ENCODE data around the gene CDK19. TPM values are rescaled to one million over a fixed set of nuclear protein-coding genes. Genes with fewer than 3 reads are reported as not detected.

CDK19 gene
- total RNA-seq, 1 experiment from 2014 or later, result 24.3 TPM

- H3K36me3 Mint-ChIP-seq (ENCODE audit: insufficient read depth, unreplicated experiment), result no peaks in the 10 kb centered on the region
- no peak overlapping the region for H3K27ac Mint-ChIP-seq (ENCODE audit: unreplicated experiment)
- BruUV-seq (replicated peaks), result no TSS peak
- H3K4me3 Mint-ChIP-seq (ENCODE audit: low read depth, unreplicated experiment), result no peak overlapping the region
- intact Hi-C loops (cut with micrococcal nuclease; ENCODE audit: unreplicated experiment), result no loop called here
- no peaks in the 10 kb centered on the region for H3K9me3 Mint-ChIP-seq (ENCODE audit: low read depth, unreplicated experiment)
- CTCF ChIA-PET, result interaction anchor here (0.5 to 0.7 kb wide), 2 partner anchors 151 to 1102 kb away, joined by 4 to 5 read pairs; no protein-coding TSS in a partner anchor
- peaks cover 16% of the 10 kb centered on the region for H3K4me1 Mint-ChIP-seq (ENCODE audit: low read depth, unreplicated experiment)
- no peak for DNase-seq
- H3K27me3 Mint-ChIP-seq (ENCODE audit: unreplicated experiment), result no peaks in the 10 kb centered on the region
- no peak for TF ChIP-seq CTCF (IDR thresholded peaks at IDR 0.05; ENCODE audit: unreplicated experiment)
Observed at GRCh38 chr6:110562316-110562915, 252.9 kb downstream of the CDK19 start.

- BruUV-seq (replicated peaks), result no TSS peak
- Mint-ChIP-seq H3K4me1 (ENCODE audit: low read depth, unreplicated experiment) (peaks cover 9% of the 10 kb centered on the region), H3K9me3 (ENCODE audit: low read depth, unreplicated experiment) (no peaks in the 10 kb centered on the region), H3K27me3 (ENCODE audit: unreplicated experiment) (no peaks in the 10 kb centered on the region), H3K27ac (ENCODE audit: unreplicated experiment) (no peak overlapping the region), H3K4me3 (ENCODE audit: low read depth, unreplicated experiment) (no peak overlapping the region), H3K36me3 (ENCODE audit: insufficient read depth, unreplicated experiment) (no peaks in the 10 kb centered on the region)
- no peak for DNase-seq
- no peak for TF ChIP-seq CTCF (IDR thresholded peaks at IDR 0.05; ENCODE audit: unreplicated experiment)
- intact Hi-C loops (cut with micrococcal nuclease; ENCODE audit: unreplicated experiment), result no loop called here
- CTCF ChIA-PET, result interaction anchor here (0.5 kb wide), 1 partner anchor 151 kb away, joined by 5 read pairs; no protein-coding TSS in a partner anchor
Observed at GRCh38 chr6:110561696-110562095, 253.6 kb downstream of the CDK19 start.

DNA sequence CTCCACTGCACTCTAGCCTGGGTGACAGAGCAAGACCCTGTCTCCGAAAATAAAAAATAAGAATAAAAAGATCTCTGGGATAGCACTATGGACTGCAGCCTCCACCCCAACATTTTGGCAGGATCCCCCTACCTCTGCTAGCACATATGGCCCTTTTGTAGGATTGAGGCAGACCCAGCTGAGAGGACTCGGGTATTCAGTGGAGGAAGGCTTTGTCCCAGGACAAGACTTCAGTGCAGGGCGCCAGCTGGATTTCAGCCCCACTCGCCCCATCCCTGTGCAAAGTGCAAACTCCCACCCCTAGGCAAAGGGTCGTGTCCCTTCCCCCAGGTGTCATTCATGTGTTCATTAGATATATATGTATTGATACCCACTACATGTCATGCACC, 254.3 kb downstream of the CDK19 start:
- no peaks in the 10 kb centered on the region for H3K27me3 Mint-ChIP-seq (ENCODE audit: unreplicated experiment)
- H3K4me3 Mint-ChIP-seq (ENCODE audit: low read depth, unreplicated experiment), result no peak overlapping the region
- BruUV-seq (replicated peaks), result no TSS peak
- intact Hi-C loops (cut with micrococcal nuclease; ENCODE audit: unreplicated experiment), result no loop called here
- H3K27ac Mint-ChIP-seq (ENCODE audit: unreplicated experiment), result no peak overlapping the region
- no peak for DNase-seq
- CTCF ChIA-PET, result no interaction called here
- no peaks in the 10 kb centered on the region for H3K9me3 Mint-ChIP-seq (ENCODE audit: low read depth, unreplicated experiment)
- H3K36me3 Mint-ChIP-seq (ENCODE audit: insufficient read depth, unreplicated experiment), result no peaks in the 10 kb centered on the region
- no peak for TF ChIP-seq CTCF (IDR thresholded peaks at IDR 0.05; ENCODE audit: unreplicated experiment)
- peaks cover 2% of the 10 kb centered on the region for H3K4me1 Mint-ChIP-seq (ENCODE audit: low read depth, unreplicated experiment)

- BruUV-seq (replicated peaks), result no TSS peak
- Mint-ChIP-seq H3K36me3 (ENCODE audit: insufficient read depth, unreplicated experiment) (no peaks in the 10 kb centered on the region), H3K9me3 (ENCODE audit: low read depth, unreplicated experiment) (no peaks in the 10 kb centered on the region), H3K4me1 (ENCODE audit: low read depth, unreplicated experiment) (no peaks in the 10 kb centered on the region), H3K27ac (ENCODE audit: unreplicated experiment) (no peak overlapping the region), H3K27me3 (ENCODE audit: unreplicated experiment) (no peaks in the 10 kb centered on the region), H3K4me3 (ENCODE audit: low read depth, unreplicated experiment) (no peak overlapping the region)
- TF ChIP-seq CTCF (IDR thresholded peaks at IDR 0.05; ENCODE audit: unreplicated experiment), result no peak
- intact Hi-C loops (cut with micrococcal nuclease; ENCODE audit: unreplicated experiment), result no loop called here
- DNase-seq, result no peak
- CTCF ChIA-PET, result no interaction called here
Observed at GRCh38 chr6:110560239-110561007, 254.8 kb downstream of the CDK19 start.

Other genes with a start within 250 kb of the CDK19 start
- gene AMD1, start 59.3 kb upstream of the CDK19 start, total RNA-seq (2022), result 74.0 and 74.6 TPM in 2 replicates
- gene GTF3C6, start 143.2 kb upstream of the CDK19 start, total RNA-seq (2022), result 67.1 and 69.6 TPM in 2 replicates
- 43.7 and 45.7 TPM in 2 replicates for gene RPF2, start 166.6 kb upstream of the CDK19 start, total RNA-seq (2022)